Stimulated activated CD4-positive, alpha-beta T cell treated with anti-CD3 and anti-CD28 coated beads, TNF-alpha, amount 100 ng/mL, for 24 hours (primary cell): ENCODE measurements around the gene MAN1B1.

Experiments used
- DNase-seq, 3 experiments: peaks; one replicate each; pipeline ENCODE4 v3.0.0-alpha.2; 2020; ENCODE audit warnings: low read depth in 3 of 3

Gene MAN1B1

DNA sequence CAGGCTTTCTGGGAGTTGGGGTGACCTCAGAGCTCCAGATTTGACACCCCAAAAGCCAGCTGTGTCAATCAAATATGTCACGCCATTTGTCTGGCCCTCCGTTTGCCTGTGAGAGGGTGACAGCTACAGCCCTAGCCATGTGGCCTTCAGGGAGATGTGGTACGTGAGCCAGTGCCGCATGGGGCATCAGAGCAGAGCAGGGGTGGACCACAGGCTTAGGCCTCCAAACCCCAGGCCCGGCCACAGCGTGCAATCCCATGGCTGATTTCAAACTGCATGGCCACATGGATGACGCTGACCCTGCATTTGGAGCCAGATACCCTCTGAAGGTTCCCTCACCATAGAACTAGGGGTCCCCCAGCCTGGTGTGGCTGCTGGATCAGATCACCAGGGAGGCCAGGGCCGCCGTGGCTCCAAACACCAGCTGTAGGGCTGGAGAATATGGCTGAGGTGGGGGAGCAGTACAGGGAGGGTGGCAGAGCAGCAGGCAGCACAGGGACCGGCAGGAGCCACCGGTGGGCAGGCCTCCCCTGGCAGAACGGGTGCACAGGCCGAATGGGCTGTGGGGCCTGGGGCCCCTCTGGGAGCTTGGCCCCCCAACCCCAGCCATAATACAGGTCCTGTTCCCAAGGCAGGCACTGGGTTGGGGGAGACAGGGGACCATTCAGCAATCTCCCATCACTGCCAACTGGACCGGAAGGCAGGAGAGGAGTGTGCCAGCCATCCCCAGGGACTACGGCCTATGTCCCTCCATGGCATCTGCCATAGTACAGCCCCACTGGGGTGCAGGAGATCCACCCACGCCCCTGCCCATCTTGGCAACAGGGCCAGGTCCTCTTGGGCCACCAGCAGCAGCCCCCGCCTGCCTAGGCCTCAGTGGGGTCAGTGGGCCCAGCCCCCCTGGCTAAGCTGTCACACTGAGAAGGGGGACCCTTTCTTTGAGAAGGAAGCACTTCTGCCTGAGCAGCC, 18.0 kb upstream of the MAN1B1 start:
- no peak for DNase-seq

DNA sequence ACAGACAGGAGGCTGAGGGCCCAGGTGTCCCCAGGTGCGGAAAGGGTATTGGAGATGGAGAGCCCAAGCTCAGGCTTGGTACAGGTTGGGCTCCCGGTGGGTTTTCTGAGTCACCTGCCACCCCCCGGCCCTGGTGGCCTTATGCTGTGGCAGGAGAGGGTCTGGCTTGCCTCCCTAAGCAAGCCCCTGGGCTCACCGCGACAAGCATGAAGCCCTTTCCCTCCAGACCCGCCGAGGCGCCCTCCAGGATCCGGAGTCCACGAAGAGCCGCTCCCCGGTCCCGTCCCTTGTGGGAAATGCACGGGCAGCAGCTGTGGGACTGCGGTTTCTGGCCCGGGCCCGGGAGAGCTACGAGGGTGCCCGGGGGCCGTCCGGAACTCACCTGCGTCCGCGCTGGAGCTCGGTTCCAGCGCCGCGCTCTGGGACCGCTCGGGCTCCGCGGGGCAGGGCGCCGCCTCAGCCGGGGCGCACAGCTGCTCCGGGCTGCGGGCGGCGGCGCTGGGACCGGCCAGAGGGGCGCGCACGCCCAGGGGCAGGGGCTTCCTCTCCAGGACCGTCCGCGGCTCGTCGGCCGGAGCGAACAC, 17.2 kb upstream of the MAN1B1 start:
- no peak for DNase-seq

DNA sequence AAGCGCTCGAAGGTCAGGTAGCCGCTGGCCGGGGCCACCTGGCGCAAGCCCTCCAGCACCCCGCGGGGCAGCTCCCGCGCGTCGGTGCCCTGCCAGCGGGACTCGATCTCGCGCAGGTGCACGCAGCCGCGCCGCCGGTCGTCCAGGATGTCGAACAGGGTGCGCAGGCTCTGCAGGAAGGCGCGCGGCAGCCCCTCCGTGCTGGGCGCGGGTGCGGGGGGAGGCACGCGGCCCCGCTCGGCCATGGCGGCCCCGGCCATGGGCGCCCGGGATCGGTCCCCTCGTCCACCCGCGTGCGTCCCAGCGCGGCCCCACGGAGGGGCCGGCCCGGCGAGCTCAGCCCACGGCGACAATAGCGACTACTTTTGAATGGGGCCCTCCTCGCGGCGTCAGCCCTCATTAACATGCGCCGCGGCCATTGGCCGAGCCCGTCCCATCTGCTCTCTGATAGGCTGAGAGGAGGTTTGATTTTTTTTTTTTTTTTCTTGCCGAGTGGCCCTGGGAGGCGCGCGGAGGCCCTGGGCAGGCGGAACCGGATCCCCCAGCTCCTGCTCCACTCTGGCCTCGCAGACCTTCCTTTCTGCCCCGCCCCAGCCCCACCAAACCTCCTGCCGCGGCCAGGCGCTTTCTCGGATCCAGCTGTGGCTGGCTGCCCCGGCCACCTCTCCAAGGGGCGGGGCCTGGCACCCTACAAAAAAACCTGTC, 16.4 kb upstream of the MAN1B1 start, which contains the start of gene SAPCD2:
TSS of gene SAPCD2 (minus strand) at position 357 of the 705 bp plus-strand sequence. CDS start at position 260, 97 bp downstream.
- peak; percentile 61 to 83 (median 68) for DNase-seq

DNA sequence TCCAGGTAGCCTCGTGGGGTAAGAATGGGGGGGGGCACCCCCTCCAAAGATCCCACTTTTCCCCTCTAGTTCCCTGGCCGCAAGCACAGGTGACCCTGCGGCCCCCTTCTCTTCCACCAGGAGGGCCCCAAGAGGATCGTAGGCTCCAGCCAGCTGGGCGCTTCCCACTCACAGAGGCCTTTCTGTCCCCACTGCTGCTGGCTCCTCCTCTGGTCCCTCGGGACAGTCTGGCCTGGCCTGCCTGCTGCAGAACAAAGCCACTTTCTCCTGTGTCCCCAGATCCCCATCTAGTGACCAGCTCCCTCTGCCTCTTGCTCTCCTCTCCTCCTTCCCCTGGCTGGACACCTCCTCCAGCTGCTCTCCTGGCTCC, 15.9 kb upstream of the MAN1B1 start:
- no peak for DNase-seq

DNA sequence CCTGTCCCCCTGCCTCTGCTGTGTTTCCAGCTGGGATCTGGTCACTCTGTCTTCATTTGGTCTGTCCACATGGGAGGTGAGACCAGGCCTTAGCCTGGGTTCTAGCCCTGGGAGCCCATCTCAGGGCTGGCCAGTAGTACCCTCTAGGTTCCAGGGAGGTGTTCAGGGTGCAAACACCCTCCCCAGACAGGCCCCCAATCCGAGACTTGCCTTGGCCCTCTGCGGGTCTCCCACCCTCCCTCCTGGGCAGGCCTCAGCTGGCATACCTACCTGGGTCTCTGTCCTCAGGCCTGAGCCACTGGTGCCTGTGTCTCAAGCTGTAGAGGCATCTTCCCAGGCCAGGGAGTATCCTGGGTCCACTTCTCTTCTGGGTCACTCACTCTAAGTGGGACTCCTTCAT, 15.5 kb upstream of the MAN1B1 start:
- no peak for DNase-seq

DNA sequence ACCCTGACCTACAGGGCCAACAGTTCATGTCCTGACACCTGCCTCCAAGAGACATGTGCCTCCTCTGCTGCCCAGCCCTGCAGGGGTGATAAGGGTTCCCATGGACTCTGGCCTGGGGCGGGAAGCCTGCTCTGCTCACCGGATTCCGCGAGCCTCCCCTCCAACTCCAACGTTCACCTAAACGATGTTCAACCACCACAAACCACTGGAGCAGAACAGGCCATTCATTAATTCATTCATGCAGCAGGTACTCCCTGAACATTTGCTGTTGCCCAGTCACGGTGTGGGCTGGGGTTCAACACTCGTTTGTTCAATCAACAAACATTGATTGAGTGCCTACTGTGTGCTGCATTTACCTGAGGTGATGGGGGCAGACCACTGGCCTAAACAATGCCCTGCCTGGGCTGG, 12.8 kb upstream of the MAN1B1 start:
- DNase-seq: no peak

DNA sequence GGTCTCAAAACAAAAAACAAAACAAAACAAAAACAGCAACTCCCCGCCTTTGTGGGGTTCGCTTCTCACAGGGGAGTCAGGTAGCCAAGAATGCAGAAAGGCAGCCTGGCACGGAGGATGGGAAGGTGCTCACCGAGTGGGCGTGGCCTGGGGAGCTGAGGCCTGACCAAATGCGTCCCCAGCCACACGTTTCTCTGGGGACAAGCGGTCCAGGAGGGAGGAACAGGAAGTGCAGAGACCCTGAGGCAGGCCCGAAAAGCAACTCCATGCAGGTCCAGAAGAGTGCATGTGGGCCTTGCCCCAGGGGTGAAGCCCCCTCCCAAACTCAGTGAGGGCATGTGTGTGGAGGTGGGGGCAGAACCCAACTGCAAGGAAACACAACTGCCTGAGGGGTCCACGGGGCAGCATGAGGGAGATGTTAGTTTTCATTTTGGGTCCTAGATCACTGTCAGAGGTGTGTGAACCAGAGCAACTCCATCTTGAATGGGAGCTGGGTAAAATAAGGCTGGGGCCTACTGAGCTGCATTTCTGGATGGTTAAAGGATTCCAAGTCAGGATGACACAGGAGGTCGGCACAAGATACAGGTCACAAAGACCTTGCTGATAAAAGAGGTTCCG, 12.0 kb upstream of the MAN1B1 start:
- no peak for DNase-seq

DNA sequence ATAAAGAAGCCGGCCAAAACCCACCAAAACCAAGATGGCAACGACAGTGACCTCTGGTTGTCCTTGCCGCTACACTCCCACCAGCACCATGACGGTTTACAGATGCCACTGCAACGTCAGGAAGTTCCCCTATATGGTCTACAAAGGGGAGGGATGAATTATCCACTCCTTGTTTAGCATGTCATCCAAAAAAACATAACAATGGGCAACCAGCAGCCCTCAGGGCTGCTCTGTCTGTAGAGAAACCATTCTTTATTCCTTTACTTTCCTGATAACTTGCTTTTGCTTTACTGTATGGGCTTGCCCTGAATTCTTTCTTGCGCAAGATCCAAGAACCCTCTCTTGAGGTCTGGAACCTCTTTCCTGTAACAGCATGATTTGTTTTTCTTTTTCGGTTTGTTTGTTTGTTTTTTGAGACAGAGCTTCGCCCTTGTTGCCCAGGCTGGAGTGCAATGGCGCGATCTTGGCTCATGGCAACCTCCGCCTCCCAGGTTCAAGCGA, 11.5 kb upstream of the MAN1B1 start:
- no peak for DNase-seq

DNA sequence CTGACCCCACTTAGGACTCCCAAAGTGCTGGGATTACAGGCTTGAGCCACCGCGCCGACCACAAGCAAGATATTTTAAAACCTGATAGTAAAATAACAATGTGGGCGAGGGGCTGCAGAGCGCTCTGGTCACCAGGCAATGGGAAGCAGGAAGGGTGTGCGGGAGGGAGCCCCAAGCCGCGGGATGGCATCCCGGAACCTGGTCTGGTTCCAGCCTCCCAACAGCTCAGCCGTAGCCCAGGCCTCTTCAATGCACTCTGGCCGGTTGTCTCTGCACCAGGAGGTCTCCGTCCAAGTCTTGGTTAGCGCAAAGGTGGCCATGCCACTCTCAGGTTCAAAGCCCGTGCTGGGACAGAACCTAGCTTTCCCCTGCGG, 10.2 kb upstream of the MAN1B1 start:
- no peak for DNase-seq

DNA sequence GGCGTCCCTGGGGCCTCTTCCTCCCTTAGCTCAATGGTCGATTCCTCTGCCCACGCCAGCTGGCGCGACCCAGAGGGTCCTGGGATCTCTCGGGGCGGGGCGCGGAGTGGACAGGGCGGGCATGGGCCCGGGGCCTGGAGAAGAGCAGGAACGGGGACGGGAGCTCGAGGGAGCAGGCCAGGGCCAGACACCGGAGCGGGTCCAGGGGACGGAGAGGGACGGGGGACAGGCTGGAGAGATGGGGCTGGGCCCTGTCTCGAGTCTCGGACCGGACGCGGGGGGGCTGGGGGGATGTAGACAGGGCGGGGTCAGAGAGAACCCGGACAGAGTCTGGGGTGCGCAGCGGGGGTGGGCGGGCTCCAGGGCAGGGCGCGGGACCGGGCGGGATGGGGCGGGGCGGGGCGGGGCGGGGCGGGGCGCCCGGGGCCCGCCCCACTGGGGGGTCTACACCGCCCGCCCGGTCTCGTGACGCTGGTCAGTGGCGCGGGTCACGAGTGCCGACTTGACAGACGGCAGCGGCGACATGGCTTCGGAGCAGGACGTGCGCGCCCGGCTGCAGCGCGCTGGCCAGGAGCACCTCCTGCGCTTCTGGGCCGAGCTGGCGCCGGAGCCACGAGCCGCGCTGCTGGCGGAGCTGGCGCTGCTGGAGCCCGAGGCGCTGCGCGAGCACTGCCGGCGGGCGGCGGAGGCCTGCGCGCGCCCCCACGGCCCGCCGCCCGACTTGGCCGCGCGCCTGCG, 9.6 kb upstream of the MAN1B1 start, which contains the start of gene UAP1L1:
TSS of gene UAP1L1 (plus strand) at position 508 of the 738 bp plus-strand sequence. CDS start at position 524, 16 bp downstream.
- peak in 2 of 3 experiments; percentile 21 to 54 for DNase-seq

DNA sequence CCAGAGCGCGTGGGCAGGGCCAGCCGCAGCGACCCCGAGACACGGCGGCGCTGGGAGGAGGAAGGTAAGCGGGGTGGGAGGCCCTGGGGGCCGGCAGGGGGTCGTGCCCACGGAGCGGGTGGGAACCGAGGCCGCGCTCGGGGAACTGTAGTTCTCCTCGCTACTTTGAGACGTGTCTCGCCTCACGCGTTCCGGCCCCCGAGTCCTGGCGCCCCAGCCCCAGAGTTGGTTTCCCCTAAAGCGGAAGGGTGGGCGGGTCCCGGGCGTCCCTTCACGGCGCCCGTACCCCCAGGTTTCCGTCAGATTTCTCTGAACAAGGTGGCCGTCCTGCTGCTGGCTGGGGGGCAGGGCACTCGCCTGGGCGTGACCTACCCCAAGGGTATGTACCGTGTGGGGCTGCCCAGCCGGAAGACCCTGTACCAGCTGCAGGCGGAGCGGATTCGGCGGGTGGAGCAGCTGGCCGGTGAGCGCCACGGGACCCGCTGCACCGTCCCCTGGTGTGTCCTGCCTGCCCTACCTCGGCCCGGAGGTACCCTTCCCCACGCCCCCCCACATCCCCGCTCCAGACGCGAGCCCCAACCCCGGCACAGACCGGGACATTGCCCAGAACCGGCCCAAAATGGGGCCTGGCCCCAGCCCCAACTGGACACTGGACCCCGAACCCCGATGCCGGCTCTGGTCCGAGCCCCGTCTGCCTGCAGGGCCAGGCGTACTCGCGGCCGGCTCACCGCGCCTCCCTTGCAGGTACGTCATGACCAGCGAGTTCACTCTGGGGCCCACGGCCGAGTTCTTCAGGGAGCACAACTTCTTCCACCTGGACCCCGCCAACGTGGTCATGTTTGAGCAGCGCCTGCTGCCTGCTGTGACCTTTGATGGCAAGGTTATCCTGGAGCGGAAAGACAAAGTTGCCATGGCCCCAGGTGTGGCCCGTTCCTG, 8.8 kb upstream of the MAN1B1 start:
- DNase-seq: peak in 1 of 3 experiments; percentile 49

DNA sequence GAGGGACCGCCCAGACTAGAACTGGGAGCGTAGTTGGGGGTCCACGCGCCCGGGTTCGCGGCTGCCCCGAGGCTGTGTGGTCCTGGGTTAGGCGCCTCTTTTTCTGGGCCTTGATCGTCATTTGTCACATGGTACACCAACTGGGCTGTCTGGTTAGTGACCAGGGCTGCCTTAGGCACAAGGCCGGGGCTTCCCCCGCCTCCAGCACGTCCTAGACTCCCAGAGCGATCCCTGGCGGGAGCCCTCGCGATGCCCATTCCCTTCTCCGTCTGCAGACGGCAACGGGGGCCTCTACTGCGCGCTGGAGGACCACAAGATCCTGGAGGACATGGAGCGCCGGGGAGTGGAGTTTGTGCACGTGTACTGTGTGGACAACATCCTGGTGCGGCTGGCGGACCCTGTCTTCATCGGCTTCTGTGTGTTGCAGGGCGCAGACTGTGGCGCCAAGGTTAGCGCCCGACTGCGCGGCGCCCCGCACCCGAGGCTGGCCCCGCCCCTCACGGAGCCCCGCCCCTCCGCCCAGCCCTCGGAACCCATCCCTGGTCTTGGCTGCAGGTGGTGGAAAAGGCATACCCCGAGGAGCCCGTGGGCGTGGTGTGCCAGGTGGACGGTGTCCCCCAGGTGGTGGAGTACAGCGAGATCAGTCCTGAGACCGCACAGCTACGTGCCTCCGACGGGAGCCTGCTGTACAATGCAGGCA, 7.9 kb upstream of the MAN1B1 start:
- DNase-seq: no peak

DNA sequence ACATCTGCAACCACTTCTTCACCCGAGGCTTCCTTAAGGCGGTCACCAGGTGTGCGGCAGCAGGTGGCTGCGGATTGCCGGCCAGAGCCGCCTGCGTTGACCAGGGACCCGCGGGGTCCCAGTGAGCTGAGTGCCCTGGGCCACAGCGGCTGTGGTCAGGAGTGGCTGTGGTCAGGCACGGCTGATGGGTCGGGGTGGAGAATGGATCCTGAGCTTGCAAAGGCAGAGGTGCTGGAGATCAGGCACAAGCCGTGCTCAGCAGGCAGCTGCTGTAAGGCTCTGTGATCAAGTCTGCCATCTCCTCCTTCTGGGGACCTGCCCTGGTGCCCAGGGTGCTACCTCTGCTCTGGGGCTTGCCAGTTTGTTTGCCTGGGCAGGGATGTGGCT, 7.4 kb upstream of the MAN1B1 start:
- DNase-seq: no peak

DNA sequence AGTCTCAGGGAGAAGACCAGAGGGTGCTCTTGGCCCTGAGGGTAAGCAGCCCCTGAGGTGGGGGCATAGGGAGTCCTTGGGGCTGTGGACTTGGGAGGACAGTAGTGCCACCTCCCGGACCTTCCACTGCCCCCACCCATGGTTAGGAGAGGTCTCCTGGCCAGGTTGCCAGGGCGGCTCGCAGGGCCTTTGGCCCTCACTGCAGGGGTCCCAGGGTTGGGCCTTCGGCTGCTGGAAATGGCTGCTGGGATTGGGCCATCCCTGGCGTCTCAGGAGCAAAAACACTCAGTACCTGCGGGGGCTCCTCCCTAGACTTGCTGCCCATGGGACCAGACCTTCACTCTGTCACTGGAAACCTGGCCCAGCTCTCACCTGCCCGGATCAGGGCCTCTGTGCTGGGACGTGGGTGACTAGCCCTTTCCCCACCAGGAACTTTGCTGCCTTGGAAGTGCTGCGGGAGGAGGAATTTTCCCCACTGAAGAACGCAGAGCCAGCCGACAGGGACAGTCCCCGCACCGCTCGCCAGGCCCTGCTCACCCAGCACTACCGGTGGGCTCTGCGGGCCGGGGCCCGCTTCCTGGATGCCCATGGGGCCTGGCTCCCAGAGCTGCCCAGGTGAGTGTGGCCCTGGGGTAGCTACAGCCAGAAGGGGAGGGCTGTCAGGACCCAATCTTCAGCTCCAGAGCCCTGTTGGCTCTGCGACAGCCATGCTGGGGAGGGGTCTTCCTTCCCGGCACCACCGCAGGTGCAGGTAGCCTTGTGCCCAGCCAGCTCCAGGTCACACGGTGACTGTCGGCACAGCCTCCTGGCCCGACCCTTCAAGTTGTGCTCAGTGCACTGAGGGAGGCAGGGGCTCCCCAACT, 6.3 kb upstream of the MAN1B1 start:
- DNase-seq: no peak

DNA sequence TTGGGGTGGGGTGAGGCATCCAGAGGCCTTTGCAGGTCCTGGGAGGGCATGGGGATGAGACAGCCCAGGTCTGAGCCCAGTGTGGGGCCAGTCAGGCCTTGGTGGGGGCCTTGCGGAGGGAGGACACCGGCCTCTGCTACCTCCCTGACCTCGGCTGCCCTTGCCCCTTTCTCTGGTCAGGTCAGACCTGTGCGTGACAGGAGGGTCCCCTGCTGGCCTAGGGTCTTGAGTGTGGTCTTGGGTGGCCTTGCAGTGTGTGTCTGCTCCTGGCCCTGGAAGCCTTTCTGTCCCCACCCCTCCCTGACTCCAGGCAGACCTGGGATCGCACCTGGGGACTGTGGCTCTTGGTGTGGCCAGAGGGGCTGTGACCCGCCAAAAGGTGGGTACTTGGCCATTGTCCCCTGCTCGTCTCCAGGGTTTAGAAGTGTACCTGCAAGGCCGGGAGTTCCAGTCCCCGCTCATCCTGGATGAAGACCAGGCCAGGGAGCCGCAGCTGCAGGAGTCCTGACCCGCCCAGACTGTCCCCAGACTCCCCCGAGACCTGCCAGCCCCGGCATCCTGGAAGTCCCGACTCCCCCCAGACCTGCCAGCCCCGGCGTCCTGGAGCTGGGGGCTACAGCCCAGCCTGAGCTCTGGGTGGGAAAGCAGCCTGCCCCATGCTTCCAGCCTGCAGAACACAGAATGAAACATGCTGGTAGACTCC, 4.4 kb upstream of the MAN1B1 start:
- DNase-seq: no peak

DNA sequence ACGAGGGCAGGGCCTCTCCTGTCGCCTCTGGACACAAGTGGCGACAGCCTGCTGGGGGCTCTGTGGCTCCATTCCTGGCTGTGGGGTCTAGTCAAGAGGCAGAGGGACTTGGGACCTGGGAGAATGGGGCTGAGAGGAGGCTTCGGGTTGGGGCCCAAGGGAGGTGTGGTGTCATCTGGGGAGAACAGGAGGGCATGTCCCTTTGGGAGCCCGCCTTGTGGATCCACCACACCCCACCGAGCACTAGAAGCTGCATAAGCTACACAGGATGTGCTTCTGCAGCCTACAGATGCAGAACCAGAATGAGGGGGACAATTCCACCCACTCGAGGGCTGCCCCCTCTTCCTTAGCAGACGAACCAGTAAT, 3.9 kb upstream of the MAN1B1 start:
- DNase-seq: no peak

DNA sequence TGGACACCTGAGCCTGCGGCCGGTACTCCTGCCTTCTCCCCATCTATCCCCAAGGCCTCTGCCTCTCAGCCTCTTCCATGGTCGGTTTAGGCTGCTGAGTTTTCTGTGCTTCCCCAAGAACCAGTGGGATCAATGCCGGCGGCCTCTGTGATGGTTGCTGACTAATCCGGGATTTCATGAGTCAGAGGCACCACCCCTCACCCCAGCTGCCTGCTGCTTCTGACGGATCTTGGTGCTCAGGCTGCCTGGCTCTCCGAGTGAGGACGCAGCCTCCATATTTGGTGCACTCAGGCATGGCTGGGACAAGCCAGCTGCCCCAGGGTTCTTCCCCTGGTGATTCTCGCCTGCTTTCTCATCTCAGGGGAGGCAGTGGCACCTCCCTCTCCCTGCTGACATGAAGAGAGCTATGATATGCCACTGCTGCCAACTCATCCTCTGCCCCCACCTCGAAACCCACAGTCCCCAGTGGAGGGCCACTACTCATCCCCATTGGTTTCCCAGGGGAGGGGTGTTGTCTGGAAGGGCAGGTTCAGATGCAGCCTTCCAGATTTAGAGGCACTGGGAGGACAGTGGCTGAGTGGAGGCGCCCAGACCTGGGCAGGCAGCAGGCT, 3.3 kb upstream of the MAN1B1 start:
- no peak for DNase-seq
